K562 (cell line): ENCODE data around the gene ITPKB. TPM values are rescaled to one million over a fixed set of nuclear protein-coding genes. Genes with fewer than 3 reads are reported as not detected.

Experiments
- FOXK1 ChIP-seq: sonication (generic); formaldehyde crosslinking; IDR thresholded peaks from 2 replicates; pipeline ENCODE4 v1.8.0; 2022; ENCODE audit warnings: missing genetic modification reagents, mild to moderate bottlenecking, borderline replicate concordance
- RBFOX2 ChIP-seq: fragments of 200-400 bp; formaldehyde crosslinking; IDR thresholded peaks from 2 replicates; pipeline ENCODE4 v1.6.1; 2017; ENCODE audit warnings: low read depth, mild to moderate bottlenecking, low read length, moderate library complexity
- polyA plus RNA-seq, 8 experiments: library from polyadenylated mRNA; depleted of rRNA in 4 of 8; stranded (reverse) in 5 of 8; unstranded in 3 of 8; fragments of >200 nt; fragmentation: Nextera tagmentation in 2 of 8; fragmentation: Illumina TruSeq in 1 of 8; extraction: Ambion mirVana in 2 of 8; extraction: Trizol in 1 of 8; gene quantifications; 2 replicates each; pipeline versions ENCODE4 v1.2.1 to v1.2.3, GENCODE V29; 2011 to 2014; ENCODE audit warnings: inconsistent platforms in 1 of 8, missing spikeins in 1 of 8
- total RNA-seq, 7 experiments: library from RNA; depleted of rRNA in 6 of 7; stranded (reverse); fragments of >200 nt in 6 of 7; fragmentation: Illumina TruSeq in 2 of 7; extraction: Trizol in 2 of 7; gene quantifications; 2 replicates each; pipeline versions ENCODE4 v1.2.1 to v1.2.3, GENCODE V29; 2011 to 2021; ENCODE audit warnings: low replicate concordance in 1 of 7
- TF ChIP-seq, protein P1 (sequence below), 2 experiments: fragments of 450-650 bp; formaldehyde crosslinking in 1 of 2; IDR thresholded peaks; 2 replicates each; pipeline versions ENCODE4 v1.4.0 to v1.6.1; 2014 to 2020; ENCODE audit warnings: mild to moderate bottlenecking in 2 of 2, borderline replicate concordance in 1 of 2, low read depth in 1 of 2

ITPKB gene
- total and polyA plus RNA-seq, 9 of the 15 experiments (the other 6 are each of a cell fraction or from before 2014, with no cell fraction given) = 0.01 to 0.22 TPM; not detected in 7

GRCh38 chr1:226596531-226597165 lies 142.4 kb downstream of the ITPKB start (continued):
- TF ChIP-seq, protein P1, sequence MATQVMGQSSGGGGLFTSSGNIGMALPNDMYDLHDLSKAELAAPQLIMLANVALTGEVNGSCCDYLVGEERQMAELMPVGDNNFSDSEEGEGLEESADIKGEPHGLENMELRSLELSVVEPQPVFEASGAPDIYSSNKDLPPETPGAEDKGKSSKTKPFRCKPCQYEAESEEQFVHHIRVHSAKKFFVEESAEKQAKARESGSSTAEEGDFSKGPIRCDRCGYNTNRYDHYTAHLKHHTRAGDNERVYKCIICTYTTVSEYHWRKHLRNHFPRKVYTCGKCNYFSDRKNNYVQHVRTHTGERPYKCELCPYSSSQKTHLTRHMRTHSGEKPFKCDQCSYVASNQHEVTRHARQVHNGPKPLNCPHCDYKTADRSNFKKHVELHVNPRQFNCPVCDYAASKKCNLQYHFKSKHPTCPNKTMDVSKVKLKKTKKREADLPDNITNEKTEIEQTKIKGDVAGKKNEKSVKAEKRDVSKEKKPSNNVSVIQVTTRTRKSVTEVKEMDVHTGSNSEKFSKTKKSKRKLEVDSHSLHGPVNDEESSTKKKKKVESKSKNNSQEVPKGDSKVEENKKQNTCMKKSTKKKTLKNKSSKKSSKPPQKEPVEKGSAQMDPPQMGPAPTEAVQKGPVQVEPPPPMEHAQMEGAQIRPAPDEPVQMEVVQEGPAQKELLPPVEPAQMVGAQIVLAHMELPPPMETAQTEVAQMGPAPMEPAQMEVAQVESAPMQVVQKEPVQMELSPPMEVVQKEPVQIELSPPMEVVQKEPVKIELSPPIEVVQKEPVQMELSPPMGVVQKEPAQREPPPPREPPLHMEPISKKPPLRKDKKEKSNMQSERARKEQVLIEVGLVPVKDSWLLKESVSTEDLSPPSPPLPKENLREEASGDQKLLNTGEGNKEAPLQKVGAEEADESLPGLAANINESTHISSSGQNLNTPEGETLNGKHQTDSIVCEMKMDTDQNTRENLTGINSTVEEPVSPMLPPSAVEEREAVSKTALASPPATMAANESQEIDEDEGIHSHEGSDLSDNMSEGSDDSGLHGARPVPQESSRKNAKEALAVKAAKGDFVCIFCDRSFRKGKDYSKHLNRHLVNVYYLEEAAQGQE (IDR thresholded peaks at IDR 0.05; ENCODE audit: borderline replicate concordance) = peak; percentile 6; the same call in 1 of the 2 replicates
- TF ChIP-seq, protein P1 (CRISPR knock-in tag; IDR thresholded peaks at IDR 0.05; ENCODE audit: low read depth) = no peak
- no peak for TF ChIP-seq RBFOX2
- no peak for TF ChIP-seq FOXK1 (CRISPR knock-in tag)
